22Rv1 (cell line): ENCODE results near the gene LINGO3.
"Not testable (repeated sequence)": the region's sequence is repeated elsewhere in the genome, so short reads cannot be mapped to it uniquely, and the experiment has no call there.

Experiments
- H3K27ac ChIP-seq: fragments of 450-650 bp; 2 replicates; pipeline ENCODE4 v1.5.1; 2017
- ZFX ChIP-seq: fragments of 450-650 bp; IDR thresholded peaks from 2 replicates; pipeline ENCODE4 v1.6.1; 2017; ENCODE audit warnings: antibody characterized with exemption, borderline replicate concordance
- TF ChIP-seq, protein P1 (sequence below): fragments of 450-650 bp; IDR thresholded peaks from 2 replicates; pipeline ENCODE4 v1.5.1; 2017; ENCODE audit warnings: mild to moderate bottlenecking

LINGO3 gene

DNA sequence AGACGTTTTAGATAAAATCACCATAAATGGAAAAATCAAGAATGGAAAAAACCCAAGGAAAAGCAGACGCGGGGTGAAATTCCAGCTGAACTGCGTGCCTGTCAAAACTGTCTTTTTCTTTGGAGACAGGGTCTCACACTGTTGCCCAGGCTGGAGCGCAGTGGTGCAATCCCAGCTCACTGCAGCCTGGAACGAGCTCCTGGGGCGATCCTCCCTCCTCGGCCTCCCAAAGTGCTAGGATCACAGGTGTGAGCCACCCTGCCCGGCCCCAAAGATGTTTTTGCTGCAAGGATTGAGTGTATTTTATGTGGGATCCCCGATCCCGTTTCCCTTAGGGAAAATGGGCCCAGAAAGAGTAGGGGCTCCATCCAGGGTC, 25.1 kb downstream of the LINGO3 start:
- H3K27ac ChIP-seq: no peak overlapping the region
- no peak for TF ChIP-seq ZFX
- TF ChIP-seq, protein P1, sequence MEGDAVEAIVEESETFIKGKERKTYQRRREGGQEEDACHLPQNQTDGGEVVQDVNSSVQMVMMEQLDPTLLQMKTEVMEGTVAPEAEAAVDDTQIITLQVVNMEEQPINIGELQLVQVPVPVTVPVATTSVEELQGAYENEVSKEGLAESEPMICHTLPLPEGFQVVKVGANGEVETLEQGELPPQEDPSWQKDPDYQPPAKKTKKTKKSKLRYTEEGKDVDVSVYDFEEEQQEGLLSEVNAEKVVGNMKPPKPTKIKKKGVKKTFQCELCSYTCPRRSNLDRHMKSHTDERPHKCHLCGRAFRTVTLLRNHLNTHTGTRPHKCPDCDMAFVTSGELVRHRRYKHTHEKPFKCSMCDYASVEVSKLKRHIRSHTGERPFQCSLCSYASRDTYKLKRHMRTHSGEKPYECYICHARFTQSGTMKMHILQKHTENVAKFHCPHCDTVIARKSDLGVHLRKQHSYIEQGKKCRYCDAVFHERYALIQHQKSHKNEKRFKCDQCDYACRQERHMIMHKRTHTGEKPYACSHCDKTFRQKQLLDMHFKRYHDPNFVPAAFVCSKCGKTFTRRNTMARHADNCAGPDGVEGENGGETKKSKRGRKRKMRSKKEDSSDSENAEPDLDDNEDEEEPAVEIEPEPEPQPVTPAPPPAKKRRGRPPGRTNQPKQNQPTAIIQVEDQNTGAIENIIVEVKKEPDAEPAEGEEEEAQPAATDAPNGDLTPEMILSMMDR: no peak

DNA sequence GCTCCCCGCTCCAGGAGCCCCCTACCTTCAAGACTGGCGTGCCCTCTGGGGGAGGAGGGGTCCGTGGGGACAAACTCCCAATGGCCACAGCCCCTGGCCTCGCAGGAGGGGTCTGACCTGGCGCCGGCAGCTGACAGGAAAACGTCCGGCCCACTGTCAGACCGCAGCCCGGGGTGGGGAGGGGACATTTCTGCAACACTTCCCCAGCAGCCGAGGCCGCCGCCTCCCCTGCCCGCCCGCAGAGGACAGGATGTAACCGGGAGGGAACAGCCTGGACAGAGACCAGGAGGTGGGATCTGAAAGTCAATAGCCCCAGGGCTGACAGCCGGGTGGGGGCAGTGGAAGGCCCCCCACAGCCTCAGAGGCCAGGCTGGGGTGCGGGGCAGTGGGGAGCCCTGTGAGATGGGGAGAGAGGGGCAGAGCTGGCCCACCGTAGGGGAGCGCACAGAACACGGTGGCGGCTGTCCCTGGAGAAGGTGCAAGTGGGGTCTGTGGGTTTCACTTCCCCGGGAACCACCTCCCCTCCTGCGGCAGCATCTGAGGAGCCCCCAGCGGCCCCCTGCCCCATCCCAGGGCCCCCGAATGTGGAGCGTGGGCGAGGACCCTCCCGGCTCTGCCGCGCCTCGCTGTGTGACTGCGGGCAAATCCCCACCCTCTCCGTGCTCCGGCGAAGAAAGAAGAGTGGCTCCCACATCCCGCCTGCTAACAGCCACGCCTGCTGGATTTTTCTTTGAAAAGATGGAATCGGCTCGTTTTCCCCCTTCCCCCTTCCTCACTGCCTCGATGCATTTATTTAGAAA, 25.7 kb downstream of the LINGO3 start, which contains the start of gene PEAK3:
TSS of gene PEAK3 (minus strand) at position 114 of the 800 bp plus-strand sequence. CDS start 1,244 bp downstream, outside the sequence.
- no peak within 1 kb of the TSS for H3K27ac ChIP-seq
- TF ChIP-seq, protein P1: no peak
- no peak for TF ChIP-seq ZFX

DNA sequence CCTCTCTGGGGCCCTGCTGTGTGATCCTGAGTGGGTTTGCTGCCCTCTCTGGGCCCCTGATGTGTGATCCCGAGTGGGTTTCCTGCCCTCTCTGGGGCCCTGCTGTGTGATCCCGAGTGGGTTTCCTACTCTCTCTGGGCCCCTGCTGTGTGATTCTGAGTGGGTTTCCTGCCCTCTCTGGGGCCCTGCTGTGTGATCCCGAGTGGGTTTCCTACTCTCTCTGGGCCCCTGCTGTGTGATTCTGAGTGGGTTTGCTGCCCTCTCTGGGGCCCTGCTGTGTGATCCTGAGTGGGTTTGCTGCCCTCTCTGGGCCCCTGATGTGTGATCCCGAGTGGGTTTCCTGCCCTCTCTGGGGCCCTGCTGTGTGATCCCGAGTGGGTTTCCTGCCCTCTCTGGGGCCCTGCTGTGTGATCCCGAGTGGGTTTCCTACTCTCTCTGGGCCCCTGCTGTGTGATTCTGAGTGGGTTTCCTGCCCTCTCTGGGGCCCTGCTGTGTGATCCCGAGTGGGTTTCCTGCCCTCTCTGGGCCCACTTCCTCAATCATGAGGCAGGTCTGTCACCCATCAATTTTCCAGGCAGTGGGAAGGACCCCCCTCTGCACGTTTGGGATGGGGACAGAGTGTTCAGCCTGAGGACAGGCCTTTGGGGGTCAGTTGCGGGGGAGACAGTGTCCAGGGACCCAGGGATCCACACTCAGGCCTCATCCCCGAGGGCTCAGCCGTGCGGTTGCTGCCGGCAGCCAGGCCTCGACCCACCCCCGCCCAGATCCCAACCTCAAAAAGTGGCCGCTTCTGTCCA, 26.5 kb downstream of the LINGO3 start:
- not testable (repeated sequence) for H3K27ac ChIP-seq

DNA sequence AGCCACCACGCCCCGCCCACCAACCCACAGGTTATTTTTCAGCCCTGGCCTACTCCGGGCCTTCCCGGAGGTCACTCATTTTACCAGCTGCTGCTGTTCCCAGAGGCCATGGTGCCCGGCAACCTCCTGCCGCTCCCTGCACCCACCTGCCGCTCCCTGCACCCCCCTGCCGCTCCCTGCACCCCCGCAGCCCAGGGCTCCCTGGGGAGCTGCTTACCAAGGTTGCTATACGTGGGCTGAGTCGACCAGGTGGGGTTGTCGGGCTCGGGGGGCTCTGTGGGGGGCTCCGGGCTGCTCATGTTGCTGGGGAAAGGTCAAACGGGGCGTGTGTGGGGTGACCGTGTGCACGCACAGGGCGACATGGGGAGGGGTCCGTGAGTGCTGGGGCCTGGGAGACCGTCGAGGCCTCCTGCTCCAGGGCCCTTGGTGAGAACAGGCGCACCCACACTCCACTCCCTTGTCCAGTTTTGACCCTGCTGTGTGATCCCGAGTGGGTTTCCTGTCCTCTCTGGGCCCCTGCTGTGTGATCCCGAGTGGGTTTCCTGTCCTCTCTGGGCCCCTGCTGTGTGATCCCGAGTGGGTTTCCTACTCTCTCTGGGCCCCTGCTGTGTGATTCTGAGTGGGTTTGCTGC, 27.2 kb downstream of the LINGO3 start:
- TF ChIP-seq ZFX: no peak
- TF ChIP-seq, protein P1: no peak
- H3K27ac ChIP-seq: no peak overlapping the region

DNA sequence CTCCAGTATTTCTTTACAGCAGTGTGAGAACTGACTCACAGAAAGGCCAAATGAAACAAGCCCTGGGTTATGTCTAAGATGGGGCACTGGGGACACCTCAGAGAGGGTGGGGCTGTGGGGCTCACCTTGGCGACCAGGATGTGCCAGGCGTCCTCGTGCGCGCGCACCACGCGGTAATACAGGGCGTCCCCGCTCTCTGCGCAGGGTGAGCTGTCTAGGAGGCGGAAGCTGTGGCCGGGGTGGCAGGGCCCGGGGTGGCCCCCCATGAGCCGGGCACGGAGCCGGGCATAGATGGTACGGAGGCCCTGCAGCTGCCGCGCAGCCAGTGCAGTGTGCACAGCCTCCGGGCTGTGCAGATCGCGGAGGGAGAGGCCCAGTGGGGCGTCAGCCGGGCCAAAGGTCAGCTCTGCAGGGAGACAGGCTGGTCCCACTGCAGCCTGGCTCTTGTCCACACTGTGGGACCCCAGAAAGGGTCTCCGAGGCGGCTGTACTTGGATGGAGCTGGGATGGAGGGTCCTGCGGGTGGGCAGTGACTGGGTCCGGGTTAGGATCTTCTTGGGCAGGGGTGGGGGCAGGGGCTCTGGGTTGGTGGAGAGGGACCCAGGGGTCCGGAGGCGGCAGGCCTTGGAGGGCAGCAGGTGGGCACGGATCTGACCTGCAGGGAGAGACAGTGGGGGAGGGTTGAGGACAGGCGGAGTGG, 29.3 kb downstream of the LINGO3 start:
- no peak overlapping the region for H3K27ac ChIP-seq
- TF ChIP-seq, protein P1: no peak
- no peak for TF ChIP-seq ZFX

DNA sequence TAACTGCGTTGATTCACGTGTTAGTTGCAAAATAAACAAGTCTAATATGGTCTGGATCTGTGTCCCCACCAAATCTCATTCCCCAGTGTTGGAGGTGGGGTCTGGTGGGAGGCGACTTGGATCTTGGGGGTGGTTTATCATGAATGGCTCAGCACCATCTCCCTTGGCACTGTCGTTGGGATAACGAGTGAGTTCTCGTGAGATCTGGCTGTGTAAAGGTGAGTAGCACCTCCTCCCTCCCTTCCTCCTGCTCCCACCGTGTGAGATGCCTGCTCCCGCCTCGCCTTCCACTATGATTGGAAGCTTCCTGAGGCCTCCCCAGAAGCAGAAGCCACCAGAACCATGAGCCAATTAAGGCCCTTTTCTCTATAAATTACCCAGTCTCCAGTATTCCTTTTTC, 30.8 kb downstream of the LINGO3 start:
- TF ChIP-seq, protein P1: no peak
- TF ChIP-seq ZFX: no peak
- H3K27ac ChIP-seq: no peak overlapping the region

DNA sequence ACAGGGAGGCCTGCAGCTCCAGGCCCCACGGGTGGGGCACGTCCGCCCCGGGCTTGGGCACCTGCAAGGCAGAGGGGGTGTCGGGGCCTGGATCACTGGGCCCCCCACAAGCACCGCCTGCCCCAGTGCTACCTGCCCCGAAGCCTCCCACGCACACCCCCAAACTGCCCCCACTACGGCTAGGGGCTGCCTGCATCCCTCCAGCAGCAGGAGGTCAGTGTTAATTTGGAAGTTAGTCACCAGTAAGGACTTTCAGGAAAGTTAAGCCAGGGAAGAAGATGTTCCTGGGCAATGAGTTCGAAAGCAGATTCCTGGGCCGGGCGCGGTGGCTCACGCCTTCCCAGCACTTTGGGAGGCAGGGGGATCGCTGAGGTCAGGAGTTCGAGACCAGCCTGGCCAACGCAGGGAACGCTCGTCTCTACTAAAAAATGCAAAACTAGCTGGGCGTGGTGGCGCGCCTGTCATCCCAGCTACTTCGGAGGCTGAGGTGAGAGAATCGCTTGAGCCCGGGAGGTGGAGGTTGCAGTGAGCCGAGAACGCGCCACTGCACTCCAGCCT, 31.4 kb downstream of the LINGO3 start:
- TF ChIP-seq, protein P1: no peak
- no peak for TF ChIP-seq ZFX

More for the DNA sequence above, 31.4 kb downstream of the LINGO3 start:
- H3K27ac ChIP-seq: no peak overlapping the region
